ENCODE data around the gene COX6A1. TPM values are rescaled to one million over a fixed set of nuclear protein-coding genes. Genes with fewer than 3 reads are reported as not detected.
A peak's percentile ranks its signal among the peaks of the same experiment; 100 is the strongest.

The COX6A1 gene
- total and polyA plus RNA-seq, 4 donors, result 338 to 910 (median 536) TPM

- peak; percentile 65 for DNase-seq (ENCODE audit: low spot score)
- peaks cover 2 to 22% (median 17%) of the 10 kb centered on the region in 4 donors for H3K36me3 ChIP-seq (ENCODE audit: control insufficient read depth in 4 of 4, insufficient read depth in 3 of 4, low read depth in 1 of 4, low read length in 3 of 4)
- H3K9me3 ChIP-seq (ENCODE audit: control insufficient read depth in 4 of 4, low read length in 3 of 4), result no peaks in the 10 kb centered on the region
- H3K9ac ChIP-seq (ENCODE audit: low read depth in 1 of 2, low read length in 2 of 2), result peak overlapping the region; percentile 64 to 72
- no peaks in the 10 kb centered on the region for H3K27me3 ChIP-seq (ENCODE audit: control insufficient read depth in 4 of 4, insufficient read depth in 4 of 4, low read length in 3 of 4)
- under 1% methylated on average over 57 of the region's 57 CpGs for WGBS
- peak overlapping the region; percentile 89 to 92 for H3K27ac ChIP-seq (ENCODE audit: low read depth in 1 of 2, low read length in 2 of 2)
- TF ChIP-seq NR2F2 (IDR thresholded peaks at IDR 0.05), result peak; percentile 47
- TF ChIP-seq HNF4A (conservative IDR thresholded peaks at IDR 0.05), result no peak
- H3K4me1 ChIP-seq (ENCODE audit: control insufficient read depth in 4 of 4, insufficient read depth in 4 of 4, low read length in 3 of 4), result peaks cover 0 to 29% (median 17%) of the 10 kb centered on the region in 4 donors
- H3K4me3 ChIP-seq (ENCODE audit: low read depth in 1 of 3, low read length in 3 of 3), result peak overlapping the region; percentile 85 to 96 (median 86)
Observed at GRCh38 chr12:120468821-120469449, 31.0 kb downstream of the COX6A1 start.

GRCh38 chr12:120469450-120470149 is 31.7 kb downstream of the COX6A1 start, which contains the start of gene SRSF9:
TSS of gene SRSF9 (minus strand) at chr12:120469748. CDS start at chr12:120469609, 139 bp downstream.
- DNase-seq (ENCODE audit: low spot score), result peak; percentile 96
- no peaks in the 10 kb centered on the region for H3K27me3 ChIP-seq (ENCODE audit: control insufficient read depth in 4 of 4, insufficient read depth in 4 of 4, low read length in 3 of 4)
- TF ChIP-seq ATF3 (IDR thresholded peaks at IDR 0.05), result no peak
- TF ChIP-seq FOXA1 (IDR thresholded peaks at IDR 0.05), result no peak
- TF ChIP-seq GABPA (IDR thresholded peaks at IDR 0.05 in 1 of 2, conservative IDR thresholded peaks at IDR 0.05 in 1 of 2), result peak in 1 of 2 donors; percentile 82
- TF ChIP-seq HNF4G (IDR thresholded peaks at IDR 0.05), result no peak
- TF ChIP-seq REST (IDR thresholded peaks at IDR 0.05), result no peak
- no peak for TF ChIP-seq JUND (IDR thresholded peaks at IDR 0.05)
- peak; percentile 45 for TF ChIP-seq MAX (IDR thresholded peaks at IDR 0.05)
- TF ChIP-seq CTCF (IDR thresholded peaks at IDR 0.05; ENCODE audit: low read depth, low read length, missing input control), result peak; percentile 87
- TF ChIP-seq FOXA2 (IDR thresholded peaks at IDR 0.05), result no peak
- TF ChIP-seq ZBTB33 (IDR thresholded peaks at IDR 0.05), result no peak
- no peak for TF ChIP-seq HNF4A (conservative IDR thresholded peaks at IDR 0.05)
- no peak for TF ChIP-seq EGR1 (IDR thresholded peaks at IDR 0.05; ENCODE audit: low read depth in 2 of 2)
- TF ChIP-seq RAD21 (IDR thresholded peaks at IDR 0.05), result peak; percentile 38 to 63
- peak; percentile 83 for TF ChIP-seq YY1 (IDR thresholded peaks at IDR 0.05)
- TF ChIP-seq TAF1 (conservative IDR thresholded peaks at IDR 0.05), result no peak
- TF ChIP-seq RXRA (IDR thresholded peaks at IDR 0.05), result peak; percentile 5 to 43
- no peak for TF ChIP-seq SP1 (IDR thresholded peaks at IDR 0.05)
- TF ChIP-seq NR2F2 (IDR thresholded peaks at IDR 0.05), result no peak
- peaks cover 0 to 29% (median 17%) of the 10 kb centered on the region in 4 donors for H3K4me1 ChIP-seq (ENCODE audit: control insufficient read depth in 4 of 4, insufficient read depth in 4 of 4, low read length in 3 of 4)
- H3K9me3 ChIP-seq (ENCODE audit: control insufficient read depth in 4 of 4, low read length in 3 of 4), result no peaks in the 10 kb centered on the region
- peak within 1 kb of the TSS; percentile 89 to 92 for H3K27ac ChIP-seq (ENCODE audit: low read depth in 1 of 2, low read length in 2 of 2)
- H3K36me3 ChIP-seq (ENCODE audit: control insufficient read depth in 4 of 4, insufficient read depth in 3 of 4, low read depth in 1 of 4, low read length in 3 of 4), result peaks cover 0 to 15% (median 11%) of the 10 kb centered on the region in 4 donors
- H3K4me3 ChIP-seq (ENCODE audit: low read depth in 1 of 3, low read length in 3 of 3), result peak within 1 kb of the TSS; percentile 85 to 96 (median 86)
- peak within 1 kb of the TSS; percentile 64 to 72 for H3K9ac ChIP-seq (ENCODE audit: low read depth in 1 of 2, low read length in 2 of 2)
- WGBS, result under 1% methylated on average over 88 of the region's 88 CpGs

All from liver (tissue), 9 donors.